ENCODE measurements around the gene MYOD1.

DNA sequence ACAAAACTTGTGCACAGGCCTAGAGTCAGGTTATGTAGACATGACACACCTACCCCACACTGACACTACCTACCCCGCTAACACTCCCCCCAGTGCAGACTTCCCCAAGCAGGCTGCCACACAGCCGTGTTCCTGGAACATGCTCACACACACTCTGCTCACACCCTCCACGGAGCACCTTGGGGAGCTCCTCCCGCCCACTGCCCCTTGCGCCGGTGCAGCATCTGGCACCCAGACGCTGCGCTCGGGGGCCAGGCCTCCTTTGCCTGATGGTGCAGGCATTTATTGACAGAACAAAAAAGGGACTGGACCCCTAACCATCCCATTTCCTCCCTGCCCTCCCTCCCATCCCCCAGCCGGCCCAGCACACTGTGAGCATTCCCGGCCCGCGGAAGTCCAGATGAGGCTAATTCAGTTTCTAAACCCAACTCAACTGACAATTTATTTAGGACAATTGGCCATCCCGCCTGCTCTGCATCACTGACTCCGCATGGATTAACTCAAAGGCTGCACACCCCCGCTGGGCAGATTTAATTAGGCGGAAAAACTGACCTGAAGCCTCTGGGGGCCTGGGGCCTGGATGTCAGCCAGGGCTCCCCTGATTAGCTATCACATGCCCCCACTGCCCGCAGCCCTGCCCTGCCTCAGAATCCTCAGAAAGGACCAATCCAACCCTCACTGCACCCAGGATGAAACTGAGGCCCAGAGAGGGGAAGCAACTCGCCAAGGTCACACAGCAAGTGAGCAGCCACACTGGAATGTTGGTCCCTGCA, 45.3 kb downstream of the MYOD1 start:
- no peak for TF ChIP-seq CTCF (IDR thresholded peaks at IDR 0.05; ENCODE audit: low read length)
- no peak for TF ChIP-seq EZH2 (IDR thresholded peaks at IDR 0.05; ENCODE audit: borderline replicate concordance, low read length)

Measured in OCI-LY1 (cell line).